H9 (cell line): ENCODE measurements around the gene CCDC187. TPM values are rescaled to one million over a fixed set of nuclear protein-coding genes. Genes with fewer than 3 reads are reported as not detected.

ENCODE experiments used
- DNase-seq: peaks from one replicate; pipeline ENCODE4 v3.0.0-alpha.2; 2017
- H2AFZ ChIP-seq: one replicate; pipeline ENCODE4 v1.6.1; 2013; ENCODE audit warnings: mild to moderate bottlenecking, low read length, control low read depth, moderate library complexity
- H2AK5ac ChIP-seq: 2 replicates; pipeline ENCODE4 v1.6.1; 2013; ENCODE audit warnings: low read length, control low read depth, mixed read lengths; ENCODE audit not compliant: insufficient read length
- H2BK120ac ChIP-seq: one replicate; pipeline ENCODE4 v1.6.1; 2013; ENCODE audit warnings: low read depth, mild to moderate bottlenecking, low read length, control low read depth, inconsistent platforms; ENCODE audit not compliant: poor library complexity, severe bottlenecking
- H2BK12ac ChIP-seq: 2 replicates; pipeline ENCODE4 v1.6.1; 2013; ENCODE audit warnings: low read length, control low read depth, mixed read lengths, low read depth; ENCODE audit not compliant: insufficient read length
- H2BK15ac ChIP-seq: 2 replicates; pipeline ENCODE4 v1.6.1; 2013; ENCODE audit warnings: low read depth, low read length, control low read depth
- H2BK20ac ChIP-seq: one replicate; pipeline ENCODE4 v1.6.1; 2013; ENCODE audit warnings: low read depth, mild to moderate bottlenecking, low read length, control low read depth, inconsistent platforms; ENCODE audit not compliant: poor library complexity, severe bottlenecking
- H2BK5ac ChIP-seq: 2 replicates; pipeline ENCODE4 v1.6.1; 2013; ENCODE audit warnings: low read length, control low read depth, mixed read lengths; ENCODE audit not compliant: insufficient read length
- H3K14ac ChIP-seq: 2 replicates; pipeline ENCODE4 v1.6.1; 2013; ENCODE audit warnings: low read length, control low read depth; ENCODE audit not compliant: insufficient read depth
- H3K18ac ChIP-seq: 2 replicates; pipeline ENCODE4 v1.6.1; 2013; ENCODE audit warnings: low read depth, mild to moderate bottlenecking, mixed read lengths, low read length, control low read depth; ENCODE audit not compliant: insufficient read length
- H3K23ac ChIP-seq: 2 replicates; pipeline ENCODE4 v1.6.1; 2013; ENCODE audit warnings: low read length, control low read depth, mixed read lengths, low read depth; ENCODE audit not compliant: insufficient read length
- H3K23me2 ChIP-seq: 2 replicates; pipeline ENCODE4 v1.6.1; 2013; ENCODE audit warnings: low read depth, mild to moderate bottlenecking, mixed read lengths, low read length, control low read depth; ENCODE audit not compliant: insufficient read length, poor library complexity, severe bottlenecking
- H3K27ac ChIP-seq: 2 replicates; pipeline ENCODE4 v1.5.1; 2013; ENCODE audit warnings: low read length, control low read depth, mixed read lengths, low read depth; ENCODE audit not compliant: insufficient read length
- H3K27me3 ChIP-seq: 2 replicates; pipeline ENCODE4 v1.6.1; 2013; ENCODE audit warnings: low read length, control low read depth, inconsistent platforms; ENCODE audit not compliant: insufficient read depth
- H3K4ac ChIP-seq: 2 replicates; pipeline ENCODE4 v1.6.1; 2013; ENCODE audit warnings: low read depth, mild to moderate bottlenecking, control low read depth, inconsistent platforms, low read length, moderate library complexity
- H3K4me1 ChIP-seq: 2 replicates; pipeline ENCODE4 v1.6.1; 2013; ENCODE audit warnings: low read length, control low read depth, inconsistent platforms; ENCODE audit not compliant: insufficient read depth
- H3K4me2 ChIP-seq: 2 replicates; pipeline ENCODE4 v1.6.1; 2013; ENCODE audit warnings: low read length, control low read depth, mixed read lengths; ENCODE audit not compliant: insufficient read length, insufficient read depth
- H3K56ac ChIP-seq: 2 replicates; pipeline ENCODE4 v1.6.1; 2013; ENCODE audit warnings: low read depth, mild to moderate bottlenecking, mixed read lengths, low read length, control low read depth; ENCODE audit not compliant: insufficient read length
- H3K79me1 ChIP-seq: 2 replicates; pipeline ENCODE4 v1.6.1; 2013; ENCODE audit warnings: low read depth, mild to moderate bottlenecking, moderate library complexity, low read length, control low read depth, inconsistent platforms; ENCODE audit not compliant: insufficient read depth, poor library complexity, severe bottlenecking
- H3K79me2 ChIP-seq: 2 replicates; pipeline ENCODE4 v1.6.1; 2013; ENCODE audit warnings: low read length, control low read depth, inconsistent platforms; ENCODE audit not compliant: insufficient read depth
- H3K9ac ChIP-seq: 2 replicates; pipeline ENCODE4 v1.6.1; 2013; ENCODE audit warnings: low read length, control low read depth, mixed read lengths; ENCODE audit not compliant: insufficient read length; ENCODE audit errors: extremely low read depth
- H3K9me3 ChIP-seq: one replicate; pipeline ENCODE4 v1.6.1; 2013; ENCODE audit warnings: low read depth, low read length, inconsistent platforms; ENCODE audit not compliant: control insufficient read depth
- H3T11ph ChIP-seq: one replicate; pipeline ENCODE4 v1.6.1; 2013; ENCODE audit warnings: mild to moderate bottlenecking, low read length, control low read depth, inconsistent platforms
- H4K20me1 ChIP-seq: one replicate; pipeline ENCODE4 v1.6.1; 2013; ENCODE audit not compliant: control insufficient read depth, insufficient read length, insufficient read depth
- H4K5ac ChIP-seq: 2 replicates; pipeline ENCODE4 v1.6.1; 2013; ENCODE audit warnings: low read depth, mild to moderate bottlenecking, mixed read lengths, low read length, control low read depth; ENCODE audit not compliant: insufficient read length
- H4K8ac ChIP-seq: replicated peaks from 2 replicates; pipeline ENCODE4 v1.6.1; 2013; ENCODE audit warnings: low read length, control low read depth, mixed read lengths, low read depth; ENCODE audit not compliant: insufficient read length
- H4K91ac ChIP-seq: 2 replicates; pipeline ENCODE4 v1.6.1; 2013; ENCODE audit warnings: low read depth, mild to moderate bottlenecking, moderate library complexity, mixed read lengths, low read length, control low read depth; ENCODE audit not compliant: insufficient read length
- H3K27ac Mint-ChIP-seq, 3 experiments: 2 replicates in 2 of 3; 3 replicates in 1 of 3; pipeline ENCODE4 v1.8.0; 2020 to 2021; ENCODE audit warnings: mixed read lengths in 3 of 3, mild to moderate bottlenecking in 1 of 3, moderate library complexity in 1 of 3
- H3K27me3 Mint-ChIP-seq: 2 replicates; pipeline ENCODE4 v1.8.0; 2021; ENCODE audit warnings: low read depth, mild to moderate bottlenecking, moderate library complexity, mixed read lengths
- H3K36me3 Mint-ChIP-seq, 3 experiments: 2 replicates in 2 of 3; 3 replicates in 1 of 3; pipeline ENCODE4 v1.8.0; 2020 to 2021; ENCODE audit warnings: low read depth in 3 of 3, mixed read lengths in 3 of 3; ENCODE audit not compliant: insufficient read depth in 1 of 3
- H3K4me1 Mint-ChIP-seq, 2 experiments: 2 replicates each; pipeline ENCODE4 v1.8.0; 2020; ENCODE audit warnings: mixed read lengths in 2 of 2
- H3K4me3 Mint-ChIP-seq, 2 experiments: 2 replicates in 1 of 2; 3 replicates in 1 of 2; pipeline ENCODE4 v1.8.0; 2020 to 2021; ENCODE audit warnings: mild to moderate bottlenecking in 2 of 2, mixed read lengths in 2 of 2, moderate library complexity in 1 of 2
- H3K9me3 Mint-ChIP-seq, 2 experiments: 2 replicates in 1 of 2; 3 replicates in 1 of 2; pipeline ENCODE4 v1.8.0; 2020; ENCODE audit warnings: mild to moderate bottlenecking in 2 of 2, mixed read lengths in 2 of 2, moderate library complexity in 1 of 2
- WGBS: extraction: QIAGEN DNeasy Blood & Tissue Kit; methylation state at CpG from one replicate; pipeline ENCODE4 v1.1.7; 2013; ENCODE audit warnings: missing lambda C conversion rate, low lambda C conversion rate, mixed read lengths; ENCODE audit not compliant: insufficient read length; ENCODE audit errors: extremely low coverage; 5-methylcytosine and 5-hydroxymethylcytosine counted together
- total RNA-seq: library from RNA; stranded (reverse); gene quantifications from 2 replicates; pipeline ENCODE4 v1.2.1, GENCODE V29; 2021
- TF ChIP-seq, protein P1 (sequence below): fragments of 200-600 bp; sonication (generic); conservative IDR thresholded peaks from 3 replicates; pipeline ENCODE4 v1.8.0; 2021; ENCODE audit warnings: antibody characterized with exemption, mild to moderate bottlenecking

The CCDC187 gene
- total RNA-seq, 1 experiment from 2014 or later, result 0.07 TPM

DNA sequence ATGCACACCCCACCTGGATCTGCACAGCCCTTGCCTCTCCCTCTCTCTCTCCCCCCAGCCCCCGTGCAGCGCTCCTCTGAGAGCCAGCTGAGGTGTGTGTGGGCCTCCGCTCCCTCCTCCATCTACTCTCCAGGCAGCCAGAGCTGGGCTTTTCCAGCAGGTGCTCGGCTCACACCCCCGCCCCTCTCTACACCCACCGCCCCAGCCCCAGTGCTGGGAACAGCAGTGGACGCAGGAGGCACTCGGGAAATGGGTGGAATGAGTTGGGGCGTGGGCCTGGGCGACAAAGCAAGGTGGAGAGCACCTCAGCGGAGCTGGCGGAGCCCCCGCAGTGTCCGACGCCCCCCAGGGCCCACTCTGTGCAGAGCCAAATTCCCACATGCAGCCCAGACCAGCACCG lies 85.6 kb downstream of the CCDC187 start:
- no peaks in the 10 kb centered on the region for H3K4me1 ChIP-seq
- WGBS, result no CpG with 5 or more reads among the region's 16 CpGs
- H2BK15ac ChIP-seq, result no peak overlapping the region
- H3K9me3 ChIP-seq, result no peaks in the 10 kb centered on the region
- H4K5ac ChIP-seq, result no peak overlapping the region
- no peak overlapping the region for H2AK5ac ChIP-seq
- H4K8ac ChIP-seq, result no peak overlapping the region
- no peak overlapping the region for H3T11ph ChIP-seq
- TF ChIP-seq, protein P1, sequence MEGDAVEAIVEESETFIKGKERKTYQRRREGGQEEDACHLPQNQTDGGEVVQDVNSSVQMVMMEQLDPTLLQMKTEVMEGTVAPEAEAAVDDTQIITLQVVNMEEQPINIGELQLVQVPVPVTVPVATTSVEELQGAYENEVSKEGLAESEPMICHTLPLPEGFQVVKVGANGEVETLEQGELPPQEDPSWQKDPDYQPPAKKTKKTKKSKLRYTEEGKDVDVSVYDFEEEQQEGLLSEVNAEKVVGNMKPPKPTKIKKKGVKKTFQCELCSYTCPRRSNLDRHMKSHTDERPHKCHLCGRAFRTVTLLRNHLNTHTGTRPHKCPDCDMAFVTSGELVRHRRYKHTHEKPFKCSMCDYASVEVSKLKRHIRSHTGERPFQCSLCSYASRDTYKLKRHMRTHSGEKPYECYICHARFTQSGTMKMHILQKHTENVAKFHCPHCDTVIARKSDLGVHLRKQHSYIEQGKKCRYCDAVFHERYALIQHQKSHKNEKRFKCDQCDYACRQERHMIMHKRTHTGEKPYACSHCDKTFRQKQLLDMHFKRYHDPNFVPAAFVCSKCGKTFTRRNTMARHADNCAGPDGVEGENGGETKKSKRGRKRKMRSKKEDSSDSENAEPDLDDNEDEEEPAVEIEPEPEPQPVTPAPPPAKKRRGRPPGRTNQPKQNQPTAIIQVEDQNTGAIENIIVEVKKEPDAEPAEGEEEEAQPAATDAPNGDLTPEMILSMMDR, result no peak
- H2AFZ ChIP-seq, result no peak overlapping the region
- no peak overlapping the region for H3K9ac ChIP-seq
- no peak overlapping the region for H3K23ac ChIP-seq
- no peaks in the 10 kb centered on the region for H3K23me2 ChIP-seq
- H3K18ac ChIP-seq, result no peak overlapping the region
- no peak overlapping the region for H3K4ac ChIP-seq
- no peak overlapping the region for H2BK20ac ChIP-seq
- Mint-ChIP-seq H3K4me3 (no peak overlapping the region), H3K36me3 (peaks cover 27 to 59% (median 40%) of the 10 kb centered on the region in 3 experiments), H3K27ac (no peak overlapping the region), H3K27me3 (no peaks in the 10 kb centered on the region), H3K9me3 (no peaks in the 10 kb centered on the region; a peak in 1 of 5 replicates), H3K4me1 (no peaks in the 10 kb centered on the region)
- H3K79me1 ChIP-seq, result no peaks in the 10 kb centered on the region
- H3K27me3 ChIP-seq, result no peaks in the 10 kb centered on the region
- no peak overlapping the region for H2BK120ac ChIP-seq
- no peak overlapping the region for H3K27ac ChIP-seq
- H2BK12ac ChIP-seq, result no peak overlapping the region
- no peak overlapping the region for H2BK5ac ChIP-seq
- H3K79me2 ChIP-seq, result no peaks in the 10 kb centered on the region
- DNase-seq, result no peak
- no peak overlapping the region for H3K56ac ChIP-seq
- H3K14ac ChIP-seq, result no peak overlapping the region
- no peak overlapping the region for H3K4me2 ChIP-seq
- no peak overlapping the region for H4K91ac ChIP-seq
- H4K20me1 ChIP-seq, result no peaks in the 10 kb centered on the region
